ENCODE measurements around the gene FBXL2. TPM values are rescaled to one million over a fixed set of nuclear protein-coding genes. Genes with fewer than 3 reads are reported as not detected.
A peak's percentile ranks its signal among the peaks of the same experiment; 100 is the strongest.

FBXL2 gene
- total and polyA plus RNA-seq, 2 of the 4 experiments (the other 2 are of a cell fraction) = 15.8 to 21.0 TPM

GRCh38 chr3:33372218-33373081 lies 95.2 kb downstream of the FBXL2 start (continued):
- TF ChIP-seq, protein P1, sequence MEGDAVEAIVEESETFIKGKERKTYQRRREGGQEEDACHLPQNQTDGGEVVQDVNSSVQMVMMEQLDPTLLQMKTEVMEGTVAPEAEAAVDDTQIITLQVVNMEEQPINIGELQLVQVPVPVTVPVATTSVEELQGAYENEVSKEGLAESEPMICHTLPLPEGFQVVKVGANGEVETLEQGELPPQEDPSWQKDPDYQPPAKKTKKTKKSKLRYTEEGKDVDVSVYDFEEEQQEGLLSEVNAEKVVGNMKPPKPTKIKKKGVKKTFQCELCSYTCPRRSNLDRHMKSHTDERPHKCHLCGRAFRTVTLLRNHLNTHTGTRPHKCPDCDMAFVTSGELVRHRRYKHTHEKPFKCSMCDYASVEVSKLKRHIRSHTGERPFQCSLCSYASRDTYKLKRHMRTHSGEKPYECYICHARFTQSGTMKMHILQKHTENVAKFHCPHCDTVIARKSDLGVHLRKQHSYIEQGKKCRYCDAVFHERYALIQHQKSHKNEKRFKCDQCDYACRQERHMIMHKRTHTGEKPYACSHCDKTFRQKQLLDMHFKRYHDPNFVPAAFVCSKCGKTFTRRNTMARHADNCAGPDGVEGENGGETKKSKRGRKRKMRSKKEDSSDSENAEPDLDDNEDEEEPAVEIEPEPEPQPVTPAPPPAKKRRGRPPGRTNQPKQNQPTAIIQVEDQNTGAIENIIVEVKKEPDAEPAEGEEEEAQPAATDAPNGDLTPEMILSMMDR (conservative IDR thresholded peaks at IDR 0.05; ENCODE audit: low read depth, low read length) = peak; percentile 87
- peak; percentile 64 for TF ChIP-seq FOS (IDR thresholded peaks at IDR 0.05; ENCODE audit: low read depth, low read length)
